C1 segment of cervical spinal cord (tissue), 14 donors: Measurements from ENCODE around the gene FAM53A.

Experiments
- DNase-seq, 14 donors: peaks; one replicate each; lab custom pipeline; 2025; lab: John Stamatoyannopoulos, UW

FAM53A gene

DNA sequence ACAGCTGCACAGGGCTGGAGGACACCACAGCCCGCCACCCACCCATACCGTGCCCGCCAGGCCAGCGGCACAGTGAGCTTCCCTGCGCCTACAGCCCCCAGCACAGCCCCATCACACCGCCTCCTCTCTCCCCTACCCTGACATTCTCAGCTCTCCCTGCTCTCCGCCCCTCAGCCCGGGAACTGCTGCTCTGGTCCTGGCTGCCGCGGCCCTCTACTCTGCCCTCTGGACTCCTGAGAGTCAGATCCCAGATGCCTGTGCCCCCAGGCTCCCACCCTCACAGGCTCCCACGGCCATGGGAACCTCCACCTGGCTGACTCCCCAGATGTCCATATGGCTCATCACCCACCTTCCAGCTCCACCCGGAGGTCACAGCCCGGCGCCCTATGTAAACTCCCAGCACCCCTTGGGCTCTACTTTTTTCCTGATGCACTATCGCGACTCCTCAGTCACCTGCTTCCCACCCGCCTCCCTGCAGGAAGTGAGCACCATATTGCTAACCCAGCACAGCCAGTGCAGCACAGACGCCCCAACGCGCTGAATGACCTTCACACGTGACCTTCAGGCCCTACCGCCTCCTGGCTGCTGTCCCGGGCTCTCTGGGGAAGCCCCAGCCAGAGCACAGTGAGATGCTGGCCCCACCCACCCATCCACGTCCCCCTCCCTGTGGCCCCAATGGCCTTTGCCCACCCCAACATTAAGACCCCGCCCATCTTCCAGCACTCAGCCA lies 23.0 kb downstream of the FAM53A start:
- DNase-seq: no peak

- DNase-seq: no peak
Observed at GRCh38 chr4:1659104-1660043, 24.7 kb downstream of the FAM53A start.

GRCh38 chr4:1658581-1658980 lies 25.5 kb downstream of the FAM53A start:
- no peak for DNase-seq

DNA sequence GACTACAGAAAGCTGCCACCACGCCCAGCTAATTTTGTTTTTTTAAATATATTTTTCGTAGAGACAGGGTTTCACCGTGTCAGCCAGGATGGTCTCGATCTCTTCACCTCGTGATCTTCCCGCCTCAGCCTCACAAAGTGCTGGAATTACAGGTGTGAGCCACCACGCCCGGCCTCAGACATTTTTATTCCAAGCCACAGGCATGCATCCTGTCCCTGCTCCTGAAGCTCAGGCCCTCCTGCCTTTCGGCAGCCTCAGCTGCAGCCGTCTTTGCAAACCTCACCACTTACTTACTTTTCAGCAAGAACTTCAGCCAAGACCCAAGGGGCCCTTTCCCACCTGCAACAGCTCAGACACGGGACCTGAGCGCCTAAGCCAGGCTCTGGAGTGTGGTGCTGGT lies 26.0 kb downstream of the FAM53A start:
- no peak for DNase-seq

GRCh38 chr4:1656986-1657385 lies 27.1 kb downstream of the FAM53A start:
- no peak for DNase-seq

- DNase-seq: no peak
Observed at GRCh38 chr4:1656132-1656531, 28.0 kb downstream of the FAM53A start.

DNA sequence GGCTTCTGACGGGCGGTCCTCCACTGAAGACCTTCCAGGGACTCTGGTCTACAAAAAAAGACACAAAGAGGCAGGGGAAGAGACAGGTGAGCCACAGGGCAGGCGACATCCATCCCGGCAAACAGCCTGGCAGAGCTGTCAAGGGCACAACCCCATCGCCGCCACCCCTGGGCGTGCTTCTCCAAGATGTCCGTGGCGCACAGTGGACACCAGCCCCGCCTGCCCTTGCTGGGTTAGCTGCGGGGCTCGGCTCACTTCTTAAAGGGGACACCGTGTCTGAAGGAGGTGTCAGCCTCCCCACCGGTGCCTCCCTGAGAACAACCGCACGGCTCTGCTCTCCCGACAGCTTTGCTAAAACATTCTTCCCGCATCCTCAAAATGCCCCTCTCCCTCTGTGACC lies 28.4 kb downstream of the FAM53A start:
- no peak for DNase-seq

- no peak for DNase-seq
Observed at GRCh38 chr4:1655081-1655480, 29.0 kb downstream of the FAM53A start.

DNA sequence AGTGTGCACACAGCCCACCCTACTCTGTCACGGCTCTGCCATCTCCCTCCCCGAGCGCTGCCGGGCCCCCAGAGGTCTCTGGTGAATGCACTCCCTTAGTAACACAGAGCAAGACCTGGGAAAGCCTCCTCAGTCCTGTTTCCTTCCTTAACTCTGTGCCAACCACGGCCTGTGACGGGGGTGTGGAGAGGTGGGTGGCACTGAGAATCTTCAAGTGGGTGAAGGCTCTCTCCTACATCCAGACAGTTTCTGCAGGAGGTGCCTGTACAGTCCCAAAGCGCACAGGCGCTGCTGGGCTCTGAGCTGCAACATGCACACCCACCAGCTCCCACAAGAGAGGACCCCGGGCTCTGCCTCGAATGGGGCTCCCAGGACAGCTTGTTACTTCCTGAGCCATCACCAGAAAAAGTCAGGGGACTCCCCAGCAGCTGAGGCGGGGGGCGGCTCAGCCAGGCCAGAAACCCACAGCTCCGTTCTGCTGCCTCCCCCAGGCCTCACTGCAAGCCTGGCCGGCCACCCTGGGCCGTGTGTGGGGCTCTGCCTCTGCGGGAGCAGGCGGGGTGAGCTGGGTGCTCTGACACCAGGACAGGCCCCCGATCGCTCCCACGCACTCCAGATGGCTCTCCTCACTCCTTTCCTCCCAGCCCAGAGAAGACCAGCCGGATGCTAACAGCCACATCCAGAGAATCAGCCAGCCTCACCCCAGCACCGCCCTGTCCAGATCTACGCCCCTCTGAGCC lies 29.7 kb downstream of the FAM53A start:
- no peak for DNase-seq

GRCh38 chr4:1653776-1654175 lies 30.3 kb downstream of the FAM53A start:
- DNase-seq: no peak

GRCh38 chr4:1652088-1652487 lies 32.0 kb downstream of the FAM53A start:
- no peak for DNase-seq

- no peak for DNase-seq
Observed at GRCh38 chr4:1651609-1652008, 32.5 kb downstream of the FAM53A start.

- no peak for DNase-seq
Observed at GRCh38 chr4:1648962-1649361, 35.2 kb downstream of the FAM53A start.

DNA sequence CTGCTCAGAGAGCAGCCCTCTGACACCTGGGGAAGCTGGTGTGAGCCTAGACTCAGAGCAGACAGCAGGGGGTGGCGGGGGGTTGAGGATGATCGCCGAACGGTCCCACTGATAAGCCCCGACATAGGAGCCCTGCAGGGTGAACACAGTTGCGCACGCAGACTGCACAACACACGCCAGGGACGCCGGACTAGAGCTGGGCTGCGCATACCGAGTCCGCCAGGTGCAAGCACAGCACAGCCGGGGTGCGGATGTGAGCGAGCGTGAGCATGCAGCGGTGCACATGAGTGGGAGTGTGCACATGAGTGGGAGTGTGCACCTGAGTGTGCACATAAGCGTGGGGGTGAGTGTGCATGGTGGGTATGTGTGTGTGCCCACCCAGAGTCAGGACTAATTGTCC lies 36.7 kb downstream of the FAM53A start:
- DNase-seq: no peak

GRCh38 chr4:1646690-1647089 lies 37.4 kb downstream of the FAM53A start:
- no peak for DNase-seq

DNA sequence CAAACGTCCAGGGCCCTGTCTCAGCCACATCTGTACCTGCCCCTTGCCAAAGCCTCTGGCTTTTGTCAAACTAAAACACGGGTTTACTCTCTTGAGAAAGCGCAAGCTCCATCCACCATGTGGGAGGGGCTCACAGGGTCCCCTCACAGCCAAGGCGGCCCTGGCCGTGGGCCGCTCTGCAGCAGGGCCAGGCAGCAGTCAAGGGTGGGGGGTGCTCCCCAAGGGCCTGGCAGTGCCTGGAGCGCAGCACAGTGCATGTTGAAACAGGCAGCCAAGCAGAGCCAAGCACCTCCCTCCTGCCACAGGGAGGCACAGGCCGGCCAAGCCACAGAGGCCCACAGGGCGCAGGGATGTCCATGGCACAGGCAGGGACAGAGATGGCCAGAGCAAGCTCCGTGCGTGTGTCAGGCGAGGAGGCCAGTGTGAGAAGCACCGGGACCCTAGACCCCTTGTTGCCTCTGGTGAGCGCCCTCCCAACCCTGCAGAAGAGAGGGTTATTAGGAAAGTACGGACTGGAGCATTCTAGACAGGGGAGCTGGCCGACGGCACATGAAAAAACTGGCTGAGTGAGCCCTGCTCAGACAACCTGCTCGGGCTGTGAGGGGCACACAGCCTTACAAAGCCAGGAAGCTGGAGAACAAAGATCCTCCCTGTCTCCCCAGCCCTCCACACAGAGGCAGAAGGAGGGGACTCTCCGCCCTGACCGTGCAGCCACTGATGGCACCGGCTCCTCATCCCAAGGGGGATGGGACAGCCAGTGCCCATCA lies 39.0 kb downstream of the FAM53A start:
- peak in 13 of 14 donors; percentile 43 to 87 (median 76) for DNase-seq

- peak in 1 of 14 donors; percentile 40 for DNase-seq
Observed at GRCh38 chr4:1643971-1644735, 40.0 kb downstream of the FAM53A start.

DNA sequence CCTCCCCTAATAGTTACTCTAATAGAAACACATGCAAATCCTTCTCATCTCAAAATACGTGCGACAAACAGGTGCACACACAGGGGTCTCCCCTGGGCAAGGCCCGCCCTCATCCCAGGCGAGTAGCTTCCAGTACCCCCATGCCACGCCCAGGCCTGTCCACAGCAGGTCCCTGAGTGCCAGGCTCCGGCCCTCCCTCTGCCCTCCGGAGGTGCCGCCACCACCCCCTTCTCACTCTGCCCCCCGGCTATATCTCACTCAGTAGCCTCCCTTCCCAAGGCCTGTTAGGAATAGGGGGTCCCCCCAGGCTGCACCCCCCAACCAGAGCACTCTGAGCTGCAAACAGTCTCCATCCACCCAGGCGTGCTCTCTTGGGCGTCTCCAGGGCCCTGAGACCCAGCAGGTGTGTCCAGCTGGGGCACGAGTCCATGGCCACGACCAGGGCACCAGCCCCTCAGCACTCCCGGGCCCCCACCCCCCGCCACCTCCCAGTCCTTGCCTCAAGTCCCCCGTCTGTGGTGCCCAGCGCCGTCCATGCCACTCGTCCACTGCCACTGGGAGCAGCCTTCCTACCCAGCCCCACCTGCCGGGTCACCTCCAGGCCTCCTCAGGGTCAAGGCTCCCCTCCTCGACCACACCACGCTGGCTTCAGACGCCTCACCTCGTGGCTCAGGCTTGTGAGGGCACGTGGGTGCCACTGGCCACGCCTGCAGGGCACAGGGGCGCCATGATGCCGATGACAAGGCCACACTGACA lies 41.7 kb downstream of the FAM53A start:
- no peak for DNase-seq

DNA sequence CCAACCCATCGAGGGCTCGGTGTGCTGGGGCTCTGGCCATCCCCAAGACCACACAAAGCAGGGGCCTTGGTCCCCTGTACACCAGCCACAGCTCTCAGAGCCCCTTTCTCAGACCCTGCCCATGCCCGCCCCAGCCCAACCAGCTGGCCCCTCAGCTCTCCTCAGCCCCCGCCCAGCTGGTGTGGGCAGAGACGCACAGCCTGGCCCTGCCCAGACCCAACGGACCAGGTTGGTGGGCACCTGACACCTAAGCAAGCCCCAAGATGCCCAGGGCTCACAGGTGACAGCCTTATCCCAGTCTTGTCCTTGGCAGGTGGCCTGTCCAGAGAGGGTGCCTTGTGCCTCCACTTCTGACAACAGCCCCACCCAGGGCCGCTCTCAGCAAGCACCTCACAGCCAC lies 42.4 kb downstream of the FAM53A start:
- no peak for DNase-seq
